Measurements from ENCODE around the gene DNAJC25.

The DNAJC25 gene

GRCh38 chr9:111633389-111633736, 2.2 kb downstream of the DNAJC25 start:
- Histone ChIP-seq H2AFZ (ENCODE audit: low read depth) (no peak overlapping the region), H3K27me3 (ENCODE audit: insufficient read depth, low read depth) (no peaks in the 10 kb centered on the region), H4K20me1 (ENCODE audit: insufficient read depth) (peaks cover 4% of the 10 kb centered on the region; the same call in 1 of the 2 replicates), H3K4me3 (IDR thresholded peaks at IDR 0.05; ENCODE audit: insufficient read depth, low read depth, low read length) (no peak overlapping the region), H3K4me1 (ENCODE audit: low read depth, poor library complexity, severe bottlenecking) (peaks cover 15% of the 10 kb centered on the region), H3K79me2 (ENCODE audit: insufficient read depth, low read depth) (peaks cover 62% of the 10 kb centered on the region), H3K4me2 (peak overlapping the region; percentile 74; the same call in 1 of the 2 replicates), H3K27ac (no peak overlapping the region), H3K36me3 (ENCODE audit: insufficient read depth) (no peaks in the 10 kb centered on the region), H3K9ac (no peak overlapping the region)
- no peak for TF ChIP-seq CTCF (conservative IDR thresholded peaks at IDR 0.05; ENCODE audit: low read depth, low read length)

- H3K27ac ChIP-seq = no peak overlapping the region
- H2AFZ ChIP-seq (ENCODE audit: low read depth) = no peak overlapping the region
- H4K20me1 ChIP-seq (ENCODE audit: insufficient read depth) = peaks cover 4% of the 10 kb centered on the region; the same call in 1 of the 2 replicates
- no peak for TF ChIP-seq CTCF (conservative IDR thresholded peaks at IDR 0.05; ENCODE audit: low read depth, low read length)
- no peak overlapping the region for H3K4me3 ChIP-seq (IDR thresholded peaks at IDR 0.05; ENCODE audit: insufficient read depth, low read depth, low read length)
- no peak overlapping the region for H3K9ac ChIP-seq
- peaks cover 73% of the 10 kb centered on the region for H3K79me2 ChIP-seq (ENCODE audit: insufficient read depth, low read depth)
- H3K36me3 ChIP-seq (ENCODE audit: insufficient read depth) = no peaks in the 10 kb centered on the region
- no peak overlapping the region for H3K4me2 ChIP-seq
- H3K4me1 ChIP-seq (ENCODE audit: low read depth, poor library complexity, severe bottlenecking) = peaks cover 15% of the 10 kb centered on the region
- H3K27me3 ChIP-seq (ENCODE audit: insufficient read depth, low read depth) = no peaks in the 10 kb centered on the region
These were observed 3.7 kb downstream of the DNAJC25 start for GRCh38 chr9:111634860-111635259.

GRCh38 chr9:111637421-111637950, 6.4 kb downstream of the DNAJC25 start:
- Histone ChIP-seq H3K27me3 (ENCODE audit: insufficient read depth, low read depth) (no peaks in the 10 kb centered on the region), H4K20me1 (ENCODE audit: insufficient read depth) (peaks cover 4% of the 10 kb centered on the region; the same call in 1 of the 2 replicates), H2AFZ (ENCODE audit: low read depth) (no peak overlapping the region), H3K79me2 (ENCODE audit: insufficient read depth, low read depth) (peaks cover 63% of the 10 kb centered on the region), H3K4me2 (no peak overlapping the region), H3K27ac (no peak overlapping the region), H3K4me1 (ENCODE audit: low read depth, poor library complexity, severe bottlenecking) (peaks cover 6% of the 10 kb centered on the region), H3K4me3 (IDR thresholded peaks at IDR 0.05; ENCODE audit: insufficient read depth, low read depth, low read length) (no peak overlapping the region), H3K36me3 (ENCODE audit: insufficient read depth) (no peaks in the 10 kb centered on the region), H3K9ac (no peak overlapping the region)
- no peak for TF ChIP-seq CTCF (conservative IDR thresholded peaks at IDR 0.05; ENCODE audit: low read depth, low read length)

- no peaks in the 10 kb centered on the region for H3K4me1 ChIP-seq (ENCODE audit: low read depth, poor library complexity, severe bottlenecking)
- H3K27ac ChIP-seq = no peak overlapping the region
- H3K79me2 ChIP-seq (ENCODE audit: insufficient read depth, low read depth) = peaks cover 10% of the 10 kb centered on the region; the same call in 1 of the 2 replicates
- TF ChIP-seq CTCF (conservative IDR thresholded peaks at IDR 0.05; ENCODE audit: low read depth, low read length) = no peak
- H3K9ac ChIP-seq = no peak overlapping the region
- no peaks in the 10 kb centered on the region; the same call in 1 of the 2 replicates for H3K36me3 ChIP-seq (ENCODE audit: insufficient read depth)
- H3K4me2 ChIP-seq = no peak overlapping the region
- H3K4me3 ChIP-seq (IDR thresholded peaks at IDR 0.05; ENCODE audit: insufficient read depth, low read depth, low read length) = no peak overlapping the region
- H2AFZ ChIP-seq (ENCODE audit: low read depth) = no peak overlapping the region
- no peaks in the 10 kb centered on the region for H3K27me3 ChIP-seq (ENCODE audit: insufficient read depth, low read depth)
- H4K20me1 ChIP-seq (ENCODE audit: insufficient read depth) = no peaks in the 10 kb centered on the region
These were observed 13.2 kb downstream of the DNAJC25 start for GRCh38 chr9:111644195-111644772.
